NCI-H1436 (cell line): ENCODE measurements around the gene NSRP1.
"Not testable (repeated sequence)": the region's sequence is repeated elsewhere in the genome, so short reads cannot be mapped to it uniquely, and the experiment has no call there.

Experiments used
- DNase-seq: peaks from one replicate; lab custom pipeline; 2025; lab: John Stamatoyannopoulos, UW

Gene NSRP1

GRCh38 chr17:30118635-30119034 is 2.0 kb downstream of the NSRP1 start:
- DNase-seq: not testable (repeated sequence)

- DNase-seq: no peak
These were observed 7.7 kb downstream of the NSRP1 start for GRCh38 chr17:30124273-30124796.

- no peak for DNase-seq
These were observed 13.5 kb downstream of the NSRP1 start for GRCh38 chr17:30130121-30130520.

GRCh38 chr17:30132615-30133014 is 16.0 kb downstream of the NSRP1 start:
- no peak for DNase-seq

- DNase-seq: no peak
These were observed 16.6 kb downstream of the NSRP1 start for GRCh38 chr17:30133197-30133596.

- no peak for DNase-seq
These were observed 17.9 kb downstream of the NSRP1 start for GRCh38 chr17:30134551-30134950.

GRCh38 chr17:30137158-30137557 is 20.5 kb downstream of the NSRP1 start:
- DNase-seq: no peak

GRCh38 chr17:30147860-30148259 is 31.2 kb downstream of the NSRP1 start:
- DNase-seq: not testable (repeated sequence)

- no peak for DNase-seq
These were observed 31.8 kb downstream of the NSRP1 start for GRCh38 chr17:30148376-30148775.

GRCh38 chr17:30151471-30151870 is 34.9 kb downstream of the NSRP1 start:
- DNase-seq: no peak

- no peak for DNase-seq
These were observed 36.8 kb downstream of the NSRP1 start for GRCh38 chr17:30153463-30153862.

- DNase-seq: no peak
These were observed 38.8 kb downstream of the NSRP1 start for GRCh38 chr17:30155389-30155788.

GRCh38 chr17:30158896-30159625 is 42.4 kb downstream of the NSRP1 start:
- no peak for DNase-seq

- DNase-seq: no peak
These were observed 44.0 kb downstream of the NSRP1 start for GRCh38 chr17:30160419-30161172.

GRCh38 chr17:30161601-30162000 is 45.0 kb downstream of the NSRP1 start:
- no peak for DNase-seq

GRCh38 chr17:30164531-30164930 is 47.9 kb downstream of the NSRP1 start:
- no peak for DNase-seq

- DNase-seq: no peak
These were observed 48.5 kb downstream of the NSRP1 start for GRCh38 chr17:30165147-30165546.

GRCh38 chr17:30165960-30166359 is 49.3 kb downstream of the NSRP1 start:
- DNase-seq: no peak

- DNase-seq: peak; percentile 2
These were observed 53.9 kb downstream of the NSRP1 start for GRCh38 chr17:30170415-30170987.

- DNase-seq: no peak
These were observed 55.9 kb downstream of the NSRP1 start for GRCh38 chr17:30172560-30172959.

- DNase-seq: no peak
These were observed 57.0 kb downstream of the NSRP1 start for GRCh38 chr17:30173649-30174048.

GRCh38 chr17:30174556-30174955 is 57.9 kb downstream of the NSRP1 start:
- no peak for DNase-seq

GRCh38 chr17:30176855-30177254 is 60.2 kb downstream of the NSRP1 start:
- DNase-seq: no peak
